GM12878 (cell line): Measurements from ENCODE around the gene CGAS. TPM values are rescaled to one million over a fixed set of nuclear protein-coding genes. Genes with fewer than 3 reads are reported as not detected.

Source experiments
- ATAC-seq: fragments of 200-7000 bp; cut with Tn5 transposase; 3 replicates; pipeline ENCODE4 v1.9.1; 2020; ENCODE audit warnings: mild to moderate bottlenecking, moderate library complexity
- BruUV-seq: library from RNA; stranded (reverse); fragments of 400-500 nt; replicated peaks from 2 replicates; lab custom pipeline; 2021; lab: Mats Ljungman, UMichigan
- CTCF ChIA-PET: fragments of 300-600 bp; sonication (Branson Sonifier 250); formaldehyde crosslinking; extraction: SDS; loops from one replicate; lab custom pipeline; 2021; ENCODE audit warnings: inconsistent platforms; lab: Yijun Ruan, JAX
- POLR2A ChIA-PET: fragments of 350-600 bp; formaldehyde crosslinking; extraction: SDS; loops from one replicate; lab custom pipeline; 2021; ENCODE audit warnings: inconsistent platforms; lab: Charles Lee
- RAD21 ChIA-PET: fragments of 300-600 bp; sonication (Branson Sonifier 250); formaldehyde crosslinking; loops from one replicate; lab custom pipeline; 2023; ENCODE audit warnings: antibody characterized with exemption; ENCODE audit not compliant: unreplicated experiment; lab: Charles Lee
- SMC1A ChIA-PET: fragments of 300-600 bp; sonication (Branson Sonifier 250); formaldehyde crosslinking; loops from one replicate; lab custom pipeline; 2023; ENCODE audit not compliant: unreplicated experiment, uncharacterized antibody; lab: Charles Lee
- DNase-seq: peaks from one replicate; pipeline ENCODE4 v3.0.0-alpha.2; 2011; ENCODE audit warnings: low read depth, low spot score
- FAIRE-seq: peaks from 3 replicates; lab custom pipeline; 2011; peaks lifted over from hg19 to GRCh38; lab: Jason Lieb, UNC
- H2AFZ ChIP-seq: 2 replicates; pipeline ENCODE4 v1.6.0; 2011; ENCODE audit warnings: low read depth, low read length, control low read depth; ENCODE audit not compliant: control insufficient read depth
- H3K27ac ChIP-seq: 2 replicates; pipeline ENCODE4 v1.5.1; 2011; ENCODE audit warnings: control low read depth; ENCODE audit not compliant: control insufficient read depth, insufficient read depth
- H3K27me3 ChIP-seq, 2 experiments: replicated peaks in 1 of 2; 2 replicates each; pipeline versions ENCODE4 v1.6.0 to v1.6.1; 2011; ENCODE audit warnings: low read length in 1 of 2; ENCODE audit not compliant: control insufficient read depth in 2 of 2, insufficient read depth in 2 of 2
- H3K36me3 ChIP-seq, 2 experiments: 2 replicates each; pipeline ENCODE4 v1.5.1; 2011; ENCODE audit warnings: low read length in 1 of 2; ENCODE audit not compliant: control insufficient read depth in 2 of 2, insufficient read depth in 2 of 2
- H3K4me1 ChIP-seq: 2 replicates; pipeline ENCODE4 v1.6.1; 2011; ENCODE audit warnings: mild to moderate bottlenecking, low read length, moderate library complexity, mixed read lengths; ENCODE audit not compliant: control insufficient read depth, insufficient read depth
- H3K4me2 ChIP-seq: 2 replicates; pipeline ENCODE4 v1.6.0; 2011; ENCODE audit warnings: control low read depth; ENCODE audit not compliant: control insufficient read depth, insufficient read depth
- H3K4me3 ChIP-seq: fragments of 200-600 bp; sonication (generic); 2 replicates; pipeline ENCODE4 v1.5.1; 2016
- H3K79me2 ChIP-seq: 2 replicates; pipeline ENCODE4 v1.6.0; 2011; ENCODE audit warnings: low read length; ENCODE audit not compliant: control insufficient read depth, insufficient read depth
- H3K9ac ChIP-seq: 2 replicates; pipeline ENCODE4 v1.8.0; 2011; ENCODE audit warnings: low read length, control low read depth, mixed read lengths; ENCODE audit not compliant: control insufficient read depth, insufficient read depth
- H3K9me3 ChIP-seq: replicated peaks from 3 replicates; pipeline ENCODE4 v1.5.1; 2011; ENCODE audit warnings: mild to moderate bottlenecking, low read length; ENCODE audit not compliant: control insufficient read depth, insufficient read depth
- H4K20me1 ChIP-seq: 2 replicates; pipeline ENCODE4 v1.6.0; 2011; ENCODE audit not compliant: control insufficient read depth, insufficient read depth
- CHD2 ChIP-seq: IDR thresholded peaks from 2 replicates; pipeline ENCODE4 v1.6.1; 2011; ENCODE audit warnings: low read depth, low read length, improper control_type of control experiment, borderline replicate concordance
- ESRRA ChIP-seq: IDR thresholded peaks from 2 replicates; pipeline ENCODE4 v1.6.1; 2012; ENCODE audit warnings: mild to moderate bottlenecking, low read length, improper control_type of control experiment
- MTA2 ChIP-seq: fragments of 450-650 bp; IDR thresholded peaks from 2 replicates; pipeline ENCODE4 v1.6.1; 2016; ENCODE audit warnings: low read depth, mild to moderate bottlenecking, moderate library complexity
- RB1 ChIP-seq: fragments of 450-650 bp; formaldehyde crosslinking; IDR thresholded peaks from 2 replicates; pipeline ENCODE4 v1.6.1; 2017; ENCODE audit warnings: mild to moderate bottlenecking, borderline replicate concordance
- ZNF24 ChIP-seq: fragments of 450-650 bp; IDR thresholded peaks from 2 replicates; pipeline ENCODE4 v1.6.1; 2017; ENCODE audit warnings: antibody characterized with exemption, mild to moderate bottlenecking
- WGBS: methylation state at CpG from one replicate; pipeline ENCODE4 v1.1.6; 2016; ENCODE audit warnings: low lambda C conversion rate; ENCODE audit not compliant: insufficient replicate concordance, insufficient coverage; ENCODE audit errors: missing lambda C conversion rate; 5-methylcytosine and 5-hydroxymethylcytosine counted together
- in situ Hi-C: fragments of 300-500 bp; cut with MboI; formaldehyde crosslinking; loops from 9 replicates; pipeline ENCODE4 v1.14.3; 2018; ENCODE audit warnings: mixed read lengths
- intact Hi-C: fragments of 100-400 bp; cut with micrococcal nuclease; formaldehyde crosslinking; loops from one replicate; pipeline ENCODE4 v1.14.2; 2022; ENCODE audit not compliant: unreplicated experiment
- polyA plus RNA-seq, 11 experiments: library from polyadenylated mRNA; depleted of rRNA in 4 of 11; unstranded in 6 of 11; stranded (reverse) in 5 of 11; fragments of >200 nt; fragmentation: Nextera tagmentation in 4 of 11; fragmentation: Illumina TruSeq in 1 of 11; extraction: Ambion mirVana in 4 of 11; extraction: Trizol in 1 of 11; gene quantifications; 1 replicate in 1 of 11; 2 replicates in 10 of 11; pipeline versions ENCODE4 v1.2.1 to v1.2.3, GENCODE V29; 2011 to 2016; ENCODE audit warnings: inconsistent platforms in 2 of 11, missing spikeins in 2 of 11, low read depth in 1 of 11
- total RNA-seq, 4 experiments: library from RNA; depleted of rRNA in 3 of 4; stranded (reverse); fragments of >200 nt in 3 of 4; fragmentation: Illumina TruSeq in 1 of 4; extraction: Trizol in 1 of 4; gene quantifications; 2 replicates each; pipeline versions ENCODE4 v1.2.1 to v1.2.3, GENCODE V29; 2013 to 2021
- TF ChIP-seq, protein P1 (sequence below): IDR thresholded peaks from 2 replicates; pipeline ENCODE4 v1.6.1; 2012; ENCODE audit warnings: low read depth, low read length, improper control_type of control experiment
- TF ChIP-seq, protein P2 (sequence below): fragments of 450-650 bp; IDR thresholded peaks from 2 replicates; pipeline ENCODE4 v1.6.1; 2017; ENCODE audit warnings: mild to moderate bottlenecking, low read depth, inconsistent platforms; ENCODE audit not compliant: poor library complexity, severe bottlenecking
- TF ChIP-seq, protein P3 (sequence below): fragments of 450-650 bp; IDR thresholded peaks from 2 replicates; pipeline ENCODE4 v1.6.1; 2014; ENCODE audit warnings: mild to moderate bottlenecking
- TF ChIP-seq, protein P4 (sequence below): IDR thresholded peaks from 2 replicates; pipeline ENCODE4 v1.6.1; 2011; ENCODE audit warnings: borderline replicate concordance, low read depth, mild to moderate bottlenecking, moderate library complexity, mixed read lengths, low read length; ENCODE audit not compliant: insufficient read depth; ENCODE audit errors: extremely low read length

CGAS gene
- total and polyA plus RNA-seq, 10 of the 15 experiments (the other 5 are each of a cell fraction or from before 2014, with no cell fraction given), result 4.7 to 30.2 (median 22.1) TPM

DNA sequence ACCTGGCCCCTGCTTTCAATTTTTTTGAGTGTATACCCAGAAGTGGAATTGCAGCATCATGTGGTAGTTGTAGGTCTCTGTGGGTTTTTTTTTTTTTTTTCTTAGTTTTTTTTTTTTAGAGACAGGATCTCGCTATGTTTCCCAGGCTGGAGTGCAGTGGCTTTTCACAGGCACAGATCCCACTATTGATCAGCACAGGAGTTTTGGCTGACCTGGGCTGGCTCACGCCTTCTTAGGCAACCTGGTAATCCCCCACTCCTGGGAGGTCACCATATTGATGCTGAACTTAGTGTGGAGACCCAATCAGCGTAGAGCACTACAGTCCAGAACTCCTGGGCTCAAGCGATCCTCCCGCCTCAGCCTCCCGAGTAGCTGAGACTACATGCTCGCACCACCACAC, 35.4 kb upstream of the CGAS start:
- Histone ChIP-seq H3K36me3 (peaks cover 11 to 15% of the 10 kb centered on the region in 2 experiments), H2AFZ (no peak overlapping the region), H4K20me1 (no peaks in the 10 kb centered on the region), H3K27me3 (no peaks in the 10 kb centered on the region), H3K27ac (no peak overlapping the region), H3K4me1 (no peaks in the 10 kb centered on the region), H3K9ac (no peak overlapping the region), H3K4me3 (no peak overlapping the region), H3K4me2 (no peak overlapping the region), H3K9me3 (no peaks in the 10 kb centered on the region; the same call in 1 of the 3 replicates)
- ChIA-PET POLR2A (interaction anchor here (1.0 kb wide), 1 partner anchor 25 kb away, joined by 3 read pairs; no protein-coding TSS in a partner anchor), SMC1A (interaction anchor here (0.7 to 2.2 kb wide), 2 partner anchors 15 to 26 kb away, joined by 3 to 5 read pairs; partner anchors contain the start of gene MTO1), CTCF (interaction anchor here (0.8 to 0.9 kb wide), 3 partner anchors 10 to 123 kb away, joined by 3 to 4 read pairs (median 3); no protein-coding TSS in a partner anchor)
- DNase-seq (no peak), ATAC-seq (no peak)
- WGBS, result 96% methylated on average over 7 of the region's 7 CpGs
- intact Hi-C loops, result no loop called here
- BruUV-seq, result no TSS peak
- in situ Hi-C loops, result no loop called here
- TF ChIP-seq, protein P1, sequence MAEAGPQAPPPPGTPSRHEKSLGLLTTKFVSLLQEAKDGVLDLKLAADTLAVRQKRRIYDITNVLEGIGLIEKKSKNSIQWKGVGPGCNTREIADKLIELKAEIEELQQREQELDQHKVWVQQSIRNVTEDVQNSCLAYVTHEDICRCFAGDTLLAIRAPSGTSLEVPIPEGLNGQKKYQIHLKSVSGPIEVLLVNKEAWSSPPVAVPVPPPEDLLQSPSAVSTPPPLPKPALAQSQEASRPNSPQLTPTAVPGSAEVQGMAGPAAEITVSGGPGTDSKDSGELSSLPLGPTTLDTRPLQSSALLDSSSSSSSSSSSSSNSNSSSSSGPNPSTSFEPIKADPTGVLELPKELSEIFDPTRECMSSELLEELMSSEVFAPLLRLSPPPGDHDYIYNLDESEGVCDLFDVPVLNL, result no peak
- TF ChIP-seq ESRRA (no peak), MTA2 (no peak), ZNF24 (no peak), CHD2 (no peak), RB1 (no peak)
- TF ChIP-seq, protein P2, sequence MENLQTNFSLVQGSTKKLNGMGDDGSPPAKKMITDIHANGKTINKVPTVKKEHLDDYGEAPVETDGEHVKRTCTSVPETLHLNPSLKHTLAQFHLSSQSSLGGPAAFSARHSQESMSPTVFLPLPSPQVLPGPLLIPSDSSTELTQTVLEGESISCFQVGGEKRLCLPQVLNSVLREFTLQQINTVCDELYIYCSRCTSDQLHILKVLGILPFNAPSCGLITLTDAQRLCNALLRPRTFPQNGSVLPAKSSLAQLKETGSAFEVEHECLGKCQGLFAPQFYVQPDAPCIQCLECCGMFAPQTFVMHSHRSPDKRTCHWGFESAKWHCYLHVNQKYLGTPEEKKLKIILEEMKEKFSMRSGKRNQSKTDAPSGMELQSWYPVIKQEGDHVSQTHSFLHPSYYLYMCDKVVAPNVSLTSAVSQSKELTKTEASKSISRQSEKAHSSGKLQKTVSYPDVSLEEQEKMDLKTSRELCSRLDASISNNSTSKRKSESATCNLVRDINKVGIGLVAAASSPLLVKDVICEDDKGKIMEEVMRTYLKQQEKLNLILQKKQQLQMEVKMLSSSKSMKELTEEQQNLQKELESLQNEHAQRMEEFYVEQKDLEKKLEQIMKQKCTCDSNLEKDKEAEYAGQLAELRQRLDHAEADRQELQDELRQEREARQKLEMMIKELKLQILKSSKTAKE, result no peak
- TF ChIP-seq, protein P3, sequence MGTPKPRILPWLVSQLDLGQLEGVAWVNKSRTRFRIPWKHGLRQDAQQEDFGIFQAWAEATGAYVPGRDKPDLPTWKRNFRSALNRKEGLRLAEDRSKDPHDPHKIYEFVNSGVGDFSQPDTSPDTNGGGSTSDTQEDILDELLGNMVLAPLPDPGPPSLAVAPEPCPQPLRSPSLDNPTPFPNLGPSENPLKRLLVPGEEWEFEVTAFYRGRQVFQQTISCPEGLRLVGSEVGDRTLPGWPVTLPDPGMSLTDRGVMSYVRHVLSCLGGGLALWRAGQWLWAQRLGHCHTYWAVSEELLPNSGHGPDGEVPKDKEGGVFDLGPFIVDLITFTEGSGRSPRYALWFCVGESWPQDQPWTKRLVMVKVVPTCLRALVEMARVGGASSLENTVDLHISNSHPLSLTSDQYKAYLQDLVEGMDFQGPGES, result no peak
- TF ChIP-seq, protein P4, sequence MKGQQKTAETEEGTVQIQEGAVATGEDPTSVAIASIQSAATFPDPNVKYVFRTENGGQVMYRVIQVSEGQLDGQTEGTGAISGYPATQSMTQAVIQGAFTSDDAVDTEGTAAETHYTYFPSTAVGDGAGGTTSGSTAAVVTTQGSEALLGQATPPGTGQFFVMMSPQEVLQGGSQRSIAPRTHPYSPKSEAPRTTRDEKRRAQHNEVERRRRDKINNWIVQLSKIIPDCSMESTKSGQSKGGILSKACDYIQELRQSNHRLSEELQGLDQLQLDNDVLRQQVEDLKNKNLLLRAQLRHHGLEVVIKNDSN, result no peak
- TF ChIP-seq, all 136 proteins: peak for 0
- H3K79me2 ChIP-seq, result no peaks in the 10 kb centered on the region
- no peak for FAIRE-seq
- RAD21 ChIA-PET, result no interaction called here
